HG03520 (cell line): ENCODE data around the gene MTMR6.
A peak's percentile ranks its signal among the peaks of the same experiment; 100 is the strongest.
"Not testable (repeated sequence)": the region's sequence is repeated elsewhere in the genome, so short reads cannot be mapped to it uniquely, and the experiment has no call there.

Source experiments
- ATAC-seq: cut with Tn5 transposase; IDR thresholded peaks from one replicate; pipeline ENCODE4 v1.9.1; 2021; ENCODE audit warnings: mild to moderate bottlenecking, moderate library complexity; ENCODE audit not compliant: unreplicated experiment

MTMR6 gene

DNA sequence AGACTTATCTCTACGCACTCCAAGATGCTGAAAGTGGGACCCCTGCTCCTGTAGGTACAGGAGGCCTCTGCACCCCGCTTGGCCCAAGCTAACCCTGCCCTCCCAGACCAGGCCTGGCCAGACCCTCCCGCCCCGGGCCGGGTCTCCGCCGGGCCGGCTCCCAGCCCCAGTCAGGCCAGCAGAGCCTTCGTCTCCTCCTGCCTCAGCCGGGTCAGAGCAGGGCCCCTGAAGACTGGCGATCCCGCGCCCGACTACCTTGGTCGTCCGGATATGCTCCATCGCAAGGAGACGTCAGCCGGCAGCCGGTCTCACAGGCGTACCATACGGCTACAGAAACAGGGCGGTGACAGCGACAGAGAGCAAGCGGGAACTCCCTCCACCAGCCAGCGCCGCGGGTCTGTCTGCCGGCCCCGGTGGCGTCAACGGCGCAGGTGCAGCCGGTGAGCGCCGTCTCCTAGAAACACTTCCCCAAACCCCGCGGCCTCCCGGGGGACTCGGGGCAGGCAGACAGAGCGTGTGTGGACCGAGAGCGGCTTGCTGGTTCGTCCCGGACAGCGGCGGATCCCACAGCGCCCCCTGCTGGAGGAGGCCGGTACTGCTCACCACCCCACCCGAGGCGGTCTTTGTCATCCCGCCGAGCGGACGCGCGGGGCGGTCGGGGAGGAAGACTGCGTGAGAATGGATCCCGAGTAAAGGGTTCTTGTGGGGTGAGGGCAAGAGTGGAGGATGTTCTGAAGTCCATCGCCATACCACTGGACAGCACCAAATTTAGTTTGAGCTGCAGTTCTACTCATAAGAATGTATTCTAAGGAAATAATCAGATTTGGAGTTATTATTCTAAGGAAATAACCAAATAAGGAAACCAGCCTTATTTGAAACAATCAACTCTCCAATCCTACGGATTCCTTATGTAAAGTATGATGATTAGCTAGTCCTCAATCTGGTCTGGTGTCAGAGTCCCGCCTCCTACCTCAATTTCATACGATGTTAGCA, at the start of gene MTMR6:
Gene MTMR6, minus strand, starts transcription at position 520 of the 993 bp plus-strand sequence. Its CDS starts 241 bp downstream, at position 279.
- ATAC-seq: peak; percentile 92

DNA sequence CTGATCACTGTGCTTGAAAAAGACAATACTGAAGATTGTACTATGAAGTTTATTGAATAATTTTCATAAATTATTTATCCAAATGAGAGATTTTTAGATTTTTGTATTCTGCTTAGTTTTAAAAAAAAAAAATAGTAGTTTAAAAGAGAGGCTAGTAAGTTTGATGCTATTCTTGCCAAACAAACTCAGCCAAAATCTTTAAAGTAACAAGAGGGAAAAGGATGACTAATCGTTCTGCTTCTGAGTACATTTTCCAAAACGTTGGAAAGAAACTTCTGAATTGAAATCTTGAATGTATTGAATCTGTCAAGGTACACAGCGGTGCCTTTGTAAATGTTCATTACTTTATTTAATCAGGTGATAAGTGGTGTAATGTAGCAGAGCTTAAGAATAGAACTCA, 48.6 kb upstream of the MTMR6 start:
- no peak for ATAC-seq

DNA sequence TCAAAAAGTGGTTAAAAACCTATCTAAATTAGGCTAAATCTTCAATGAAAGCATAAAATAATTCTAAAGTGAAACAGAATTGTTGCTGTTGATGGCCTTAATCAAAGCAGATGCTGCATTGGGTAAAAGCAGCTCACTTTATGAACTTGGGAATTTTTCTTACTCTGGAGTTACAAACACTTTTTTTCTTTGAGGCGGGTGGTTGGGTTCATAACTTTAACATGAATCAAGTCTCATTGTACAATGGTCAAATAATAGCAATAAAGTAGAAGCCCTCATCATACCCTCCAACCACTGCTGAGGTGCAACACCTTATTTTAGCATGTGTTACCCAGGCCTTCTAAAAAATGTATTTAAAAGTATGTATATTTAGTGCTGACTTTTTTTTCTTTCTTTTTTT, 43.3 kb upstream of the MTMR6 start:
- ATAC-seq: no peak

DNA sequence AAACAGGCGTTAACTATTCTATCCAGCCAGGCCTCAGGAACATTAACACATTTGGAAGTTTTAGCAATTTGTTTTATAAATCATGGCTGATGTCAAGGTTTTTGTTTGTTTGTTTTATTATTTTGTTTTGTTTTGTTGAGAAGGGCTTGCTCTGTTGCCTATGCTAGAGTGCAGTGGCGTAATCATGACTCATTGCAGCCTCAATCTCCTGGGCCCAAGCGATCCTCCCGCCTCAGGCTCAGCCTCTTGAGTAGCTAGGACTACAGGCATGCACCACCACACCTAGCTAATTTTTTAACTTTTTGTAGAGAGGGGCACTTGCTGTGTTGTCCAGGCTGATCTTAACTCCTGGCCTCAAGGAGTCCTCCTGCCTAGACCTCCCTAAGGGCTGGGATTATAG, 42.4 kb upstream of the MTMR6 start:
- no peak for ATAC-seq

DNA sequence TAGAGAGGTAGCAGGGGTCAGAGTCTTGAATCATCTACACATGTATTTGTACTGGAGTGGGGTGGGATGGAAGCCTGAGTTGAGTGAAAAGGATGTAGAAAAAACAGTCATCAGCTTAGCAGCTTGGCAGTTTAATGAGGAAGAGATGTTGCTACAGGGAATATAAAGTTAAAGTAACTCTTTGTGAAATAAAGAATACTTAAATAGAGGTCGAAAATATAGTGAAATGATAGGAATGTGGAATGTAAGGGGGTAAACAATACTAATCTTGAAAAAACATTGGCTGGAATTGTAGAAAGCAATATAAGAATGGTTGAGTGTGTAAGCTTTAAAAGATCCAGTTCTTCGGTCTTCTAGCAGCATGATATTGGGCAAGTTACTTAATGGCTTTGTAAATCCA, 36.8 kb upstream of the MTMR6 start:
- no peak for ATAC-seq

DNA sequence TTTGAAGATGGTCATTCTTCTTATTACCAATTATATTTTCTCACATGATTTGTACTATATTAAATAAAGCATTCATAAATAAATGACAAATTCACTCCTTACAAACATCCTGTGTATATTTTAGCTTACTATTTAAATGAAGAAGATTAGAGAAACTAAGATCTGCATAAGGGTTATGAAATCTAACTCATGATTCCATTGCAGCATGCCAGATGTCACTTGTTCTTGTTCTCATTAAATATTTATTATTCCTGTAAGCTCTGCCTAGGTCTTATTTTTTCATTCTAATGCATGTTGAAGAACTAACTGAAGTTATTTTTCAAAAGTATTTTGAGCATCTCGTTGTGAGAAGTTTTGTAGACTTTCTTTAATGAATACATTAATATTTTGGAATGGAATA, 32.5 kb upstream of the MTMR6 start:
- ATAC-seq: no peak

DNA sequence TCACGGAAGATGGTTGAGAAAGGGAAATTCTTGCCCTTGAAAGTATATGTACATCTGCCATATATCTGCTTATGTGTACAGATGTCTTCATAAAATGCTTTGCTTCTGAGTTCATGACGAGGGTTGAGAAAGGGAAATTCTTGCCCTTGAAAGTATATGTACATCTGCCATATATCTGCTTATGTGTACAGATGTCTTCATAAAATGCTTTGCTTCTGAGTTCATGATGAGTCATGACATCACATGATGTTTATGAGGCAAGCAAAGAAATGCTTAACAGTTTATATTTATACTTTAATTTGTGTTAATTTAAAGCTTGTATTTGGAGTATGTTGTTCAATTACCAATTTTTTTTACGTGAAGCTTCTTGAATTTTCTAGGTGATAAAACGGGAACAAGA, 31.7 kb upstream of the MTMR6 start:
- ATAC-seq: not testable (repeated sequence)

DNA sequence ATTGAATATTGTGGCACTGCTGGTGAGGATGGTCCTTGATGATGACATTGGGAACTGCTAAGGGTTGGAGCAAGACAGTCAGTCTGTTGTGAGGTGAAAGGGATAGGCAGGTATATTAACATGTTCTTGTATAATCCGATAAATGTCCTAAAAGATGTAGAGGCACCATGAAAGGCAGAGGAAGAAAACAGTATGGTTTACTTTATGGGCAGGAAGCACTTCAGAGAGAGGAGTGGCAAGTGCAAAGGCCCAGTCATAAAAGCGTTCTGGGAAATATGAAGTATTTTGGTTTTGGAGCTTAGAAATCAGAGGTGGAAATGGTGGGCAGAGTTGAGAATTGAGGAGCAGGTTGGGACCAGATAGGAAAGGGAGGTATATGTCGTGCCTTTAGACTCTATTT, 23.6 kb upstream of the MTMR6 start:
- no peak for ATAC-seq

DNA sequence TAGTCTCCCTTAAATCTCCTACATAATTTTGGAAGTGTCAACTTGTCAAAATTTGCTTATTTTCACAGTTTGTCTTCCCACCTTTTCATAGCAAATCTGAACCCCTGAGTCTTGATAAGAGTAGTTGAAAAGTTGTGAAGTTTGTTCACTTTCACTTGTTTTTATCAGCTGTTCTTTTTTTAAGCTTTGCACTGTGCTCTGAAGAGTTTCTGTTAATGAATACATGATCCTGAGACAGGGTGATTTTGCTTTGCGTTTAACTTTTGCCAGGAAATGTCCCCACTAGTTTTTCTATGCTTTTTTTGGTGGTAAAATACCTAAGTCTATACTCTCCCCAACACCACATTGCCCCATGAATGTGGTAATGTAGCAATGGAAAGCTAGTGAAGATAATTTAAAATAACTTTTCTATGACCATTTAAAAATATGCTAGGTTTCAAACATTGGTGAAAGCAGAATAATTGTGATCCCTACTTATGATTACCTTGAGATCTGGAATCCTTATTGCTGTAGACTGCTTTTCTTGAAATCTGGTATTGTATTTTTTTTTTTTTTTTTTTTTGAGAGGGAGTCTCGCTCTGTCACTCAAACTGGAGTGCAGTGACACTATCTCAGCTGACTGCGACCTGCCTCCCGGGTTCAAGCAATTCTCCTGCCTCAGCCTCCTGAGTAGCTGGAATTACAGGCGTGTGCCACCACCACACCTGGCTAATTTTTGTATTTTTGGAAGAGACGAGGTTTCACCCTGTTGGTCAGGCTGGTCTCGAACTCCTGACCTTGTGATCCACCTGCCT, 19.6 kb upstream of the MTMR6 start:
- ATAC-seq: no peak

DNA sequence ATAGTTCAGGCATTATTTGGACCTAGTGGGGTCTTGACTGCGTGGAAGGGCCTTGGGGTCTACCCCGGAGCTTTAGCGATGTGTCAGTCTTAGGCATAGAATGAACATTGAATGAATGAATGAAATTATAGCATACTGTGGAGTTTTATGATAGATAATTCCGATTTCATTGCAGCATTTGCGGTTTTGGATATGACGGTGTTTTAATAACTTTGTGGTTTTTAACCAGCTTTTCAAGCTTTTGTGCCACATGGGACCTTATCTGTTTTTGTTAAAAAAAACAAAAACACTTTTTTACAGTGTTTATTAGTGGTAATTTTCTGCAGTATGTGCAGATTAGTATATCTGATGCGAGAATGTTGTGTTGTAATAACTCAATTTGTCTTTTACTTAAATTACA, 14.8 kb upstream of the MTMR6 start:
- no peak for ATAC-seq

DNA sequence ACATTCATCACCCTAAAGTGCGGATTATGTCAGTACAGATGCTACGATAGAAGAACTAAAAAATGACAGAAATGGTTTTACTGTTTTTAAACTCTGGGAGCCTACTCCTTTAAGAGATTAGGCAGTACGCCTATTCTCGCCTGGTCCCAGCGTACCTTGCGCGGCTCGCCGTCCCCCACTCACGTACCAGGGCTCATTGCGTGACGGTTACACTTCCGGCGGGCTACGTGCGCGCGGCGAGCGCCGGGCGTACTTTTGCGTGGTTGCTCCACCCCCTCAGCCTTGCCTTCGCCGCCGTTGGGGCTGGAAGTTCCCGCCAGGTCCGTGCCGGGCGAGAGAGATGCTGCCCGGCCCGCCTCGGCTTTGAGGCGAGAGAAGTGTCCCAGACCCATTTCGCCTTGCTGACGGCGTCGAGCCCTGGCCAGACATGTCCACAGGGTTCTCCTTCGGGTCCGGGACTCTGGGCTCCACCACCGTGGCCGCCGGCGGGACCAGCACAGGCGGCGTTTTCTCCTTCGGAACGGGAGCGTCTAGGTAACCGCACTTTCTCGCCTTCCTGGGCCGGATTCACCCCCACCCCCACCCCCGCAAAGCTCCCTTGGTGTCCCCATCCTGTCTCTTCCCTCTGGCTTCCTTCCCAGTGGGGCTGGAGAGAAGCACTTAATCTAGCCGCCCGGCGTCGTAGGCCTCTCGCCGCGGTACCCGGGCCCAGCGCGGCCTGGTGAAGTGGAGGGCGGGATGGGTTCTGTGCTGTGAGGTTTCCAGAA, 14.2 kb upstream of the MTMR6 start, which contains the start of gene NUP58:
Gene NUP58, plus strand, starts transcription at position 279 of the 767 bp plus-strand sequence. Its CDS starts 149 bp downstream, at position 428.
- peak; percentile 99 for ATAC-seq

DNA sequence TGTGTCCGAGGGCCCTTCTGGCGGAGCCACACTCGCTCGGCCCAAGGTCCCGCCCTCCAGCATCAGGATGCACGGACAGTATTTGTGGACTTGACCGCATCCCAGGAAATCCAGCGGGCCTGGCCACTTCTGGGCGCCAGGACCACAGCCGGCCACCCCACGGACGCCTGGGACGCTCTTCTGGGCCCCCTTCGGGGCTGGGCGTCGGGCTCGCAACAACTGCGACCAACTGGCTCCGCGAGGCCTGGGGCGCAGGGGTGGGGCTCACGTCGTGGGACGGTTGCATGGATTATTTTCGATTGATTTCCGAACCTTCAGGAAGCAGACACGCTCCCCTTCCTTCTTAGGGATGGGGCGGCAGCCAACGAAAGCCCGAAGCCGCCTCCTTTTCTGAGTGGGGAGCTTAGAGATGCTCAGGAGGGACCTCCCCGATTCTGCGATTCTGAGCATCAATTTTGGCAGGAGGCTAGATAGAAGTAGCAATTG, 13.6 kb upstream of the MTMR6 start:
- ATAC-seq: no peak

DNA sequence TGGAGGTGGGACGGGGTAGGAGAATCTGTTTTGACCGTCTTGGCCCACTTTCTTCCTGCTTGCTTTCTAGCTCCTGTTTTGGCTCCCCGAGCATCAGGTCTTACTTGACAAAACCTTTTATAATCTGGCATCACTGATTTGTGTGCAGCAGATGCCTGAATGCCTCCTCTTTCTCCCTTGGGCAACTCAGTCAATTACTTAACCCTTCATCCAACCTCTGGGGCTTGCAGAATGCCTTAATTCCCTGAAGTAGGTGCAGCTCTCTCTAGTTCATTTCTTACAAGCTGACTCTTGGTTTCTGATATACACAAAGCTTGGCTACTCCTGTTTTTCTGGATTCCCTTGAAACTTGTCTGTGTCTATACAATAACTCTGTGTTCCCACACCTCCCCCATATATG, 8.4 kb upstream of the MTMR6 start:
- no peak for ATAC-seq

DNA sequence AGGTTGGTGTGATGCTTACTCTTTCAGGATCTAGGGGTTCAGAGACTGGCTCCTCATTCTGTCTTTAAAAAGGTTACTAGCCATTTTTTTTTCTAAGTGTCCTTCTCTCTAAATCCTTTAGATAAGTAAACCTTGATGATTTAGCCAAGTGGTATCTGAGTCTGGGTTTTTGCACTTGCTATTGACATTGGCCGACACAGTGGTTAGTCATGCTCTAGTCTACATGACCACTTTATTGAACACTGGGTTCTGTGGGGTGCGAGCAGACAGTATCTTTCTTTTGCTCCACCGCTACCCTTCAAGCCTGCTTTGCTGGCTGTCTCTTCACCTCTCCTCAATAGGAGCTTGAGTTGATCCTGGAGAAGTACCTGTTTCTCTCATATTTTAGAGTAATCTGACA, 7.9 kb upstream of the MTMR6 start:
- no peak for ATAC-seq

DNA sequence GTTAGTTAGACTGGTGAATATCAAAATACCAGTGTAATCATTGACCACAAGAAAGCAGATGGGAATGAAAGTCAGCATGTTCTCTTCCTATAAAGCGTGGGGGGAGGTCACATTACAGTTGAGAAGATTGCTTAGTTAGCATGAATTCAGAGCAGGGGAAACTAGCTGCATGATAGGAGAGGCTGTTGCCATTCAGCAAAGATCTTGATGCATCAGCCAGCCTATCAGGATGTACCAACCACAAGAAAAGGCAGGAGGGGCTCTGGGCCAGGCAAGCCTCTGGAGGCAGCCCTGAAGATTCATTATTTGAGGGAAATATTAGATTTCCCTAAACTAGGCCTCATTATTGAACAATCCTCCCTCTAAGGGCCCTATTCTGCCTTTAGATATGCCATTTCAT, 5.0 kb upstream of the MTMR6 start:
- ATAC-seq: no peak

DNA sequence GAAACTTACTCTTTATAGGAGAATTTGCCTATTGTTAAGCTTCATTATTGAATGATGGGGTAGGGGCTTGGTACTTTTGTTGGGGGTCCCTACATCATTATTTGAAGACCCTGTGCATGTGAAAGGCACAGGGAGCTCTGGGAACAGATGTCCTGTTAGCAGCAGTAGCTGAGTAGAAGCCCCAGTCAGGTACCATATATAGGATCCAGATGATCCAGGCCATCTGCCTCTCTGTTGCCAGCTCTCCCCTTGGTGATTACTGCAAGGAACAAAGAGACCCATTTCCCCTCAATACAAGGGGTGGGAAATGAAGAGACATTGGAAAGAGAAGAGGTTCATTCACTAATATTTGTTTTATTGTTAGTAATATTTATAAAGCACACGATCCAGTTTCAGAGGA, 4.4 kb upstream of the MTMR6 start:
- no peak for ATAC-seq

DNA sequence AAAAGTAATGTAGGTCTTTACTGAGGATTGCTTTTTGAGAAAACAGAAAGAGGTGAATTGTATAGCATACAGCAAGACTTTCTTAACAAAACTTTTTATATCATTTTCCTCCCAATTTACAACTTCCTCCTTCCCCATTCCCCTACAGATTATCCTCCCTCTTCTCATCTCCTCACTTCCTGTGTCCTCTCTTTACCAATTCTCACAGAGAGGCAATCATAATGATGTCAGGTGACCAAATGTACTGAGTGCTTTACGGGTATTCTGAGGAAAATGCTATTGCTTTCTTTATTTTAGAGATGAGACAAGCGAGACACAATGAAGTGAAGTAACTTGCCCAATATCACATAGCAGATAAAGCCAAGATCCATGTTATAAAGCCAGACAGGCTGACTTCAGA, 1.7 kb upstream of the MTMR6 start:
- no peak for ATAC-seq

DNA sequence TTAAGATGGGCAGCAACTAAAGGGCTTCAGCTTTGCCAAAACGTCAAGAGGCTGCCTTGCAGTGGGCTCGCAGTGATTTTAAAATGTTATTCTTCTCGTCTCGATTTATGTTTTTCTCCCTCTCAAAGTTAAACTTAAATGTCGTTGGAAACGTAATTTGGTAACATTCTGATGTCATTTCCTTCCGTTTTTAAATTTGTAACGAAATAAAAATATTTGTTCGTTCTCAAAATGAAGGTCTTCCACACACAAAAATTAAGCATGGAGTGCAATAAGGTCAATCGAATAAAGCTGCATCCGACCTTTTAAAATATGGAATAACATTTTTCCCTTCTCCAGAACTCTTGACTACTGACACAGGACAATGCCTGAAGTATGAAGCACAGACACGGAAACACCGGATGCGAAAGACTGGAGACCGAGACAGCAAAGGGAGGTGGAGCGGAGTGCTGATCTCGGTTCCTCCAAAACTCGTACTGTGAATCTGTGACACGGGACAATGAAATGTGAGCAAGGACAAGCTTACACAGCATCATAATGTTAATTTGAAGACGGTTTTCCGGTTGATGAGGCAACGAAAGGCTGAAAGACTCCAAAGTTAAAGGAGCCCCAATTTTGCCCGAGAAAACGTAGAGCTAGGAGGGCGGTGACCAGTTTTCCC, 850 bp downstream of the MTMR6 start:
- peak; percentile 30 for ATAC-seq

DNA sequence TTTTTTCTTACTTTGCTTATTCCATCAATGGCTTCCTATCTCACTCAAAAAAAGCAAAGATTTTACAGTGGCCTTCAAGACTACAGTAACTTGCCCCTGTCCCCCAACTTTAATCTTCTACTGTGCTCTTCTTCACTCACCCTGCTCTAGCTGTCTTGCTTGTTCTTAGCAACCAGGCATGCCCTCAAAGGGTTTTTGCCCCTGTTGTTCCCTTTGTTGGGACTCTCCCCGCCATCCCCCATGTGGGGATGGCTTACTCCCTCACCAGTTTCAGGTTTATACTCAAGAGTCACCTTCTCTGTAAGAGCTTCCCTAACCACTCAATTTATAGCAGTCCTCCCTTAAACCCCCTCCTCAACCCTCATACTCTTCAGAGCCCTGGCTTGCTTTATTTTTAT, 5.4 kb downstream of the MTMR6 start:
- no peak for ATAC-seq

DNA sequence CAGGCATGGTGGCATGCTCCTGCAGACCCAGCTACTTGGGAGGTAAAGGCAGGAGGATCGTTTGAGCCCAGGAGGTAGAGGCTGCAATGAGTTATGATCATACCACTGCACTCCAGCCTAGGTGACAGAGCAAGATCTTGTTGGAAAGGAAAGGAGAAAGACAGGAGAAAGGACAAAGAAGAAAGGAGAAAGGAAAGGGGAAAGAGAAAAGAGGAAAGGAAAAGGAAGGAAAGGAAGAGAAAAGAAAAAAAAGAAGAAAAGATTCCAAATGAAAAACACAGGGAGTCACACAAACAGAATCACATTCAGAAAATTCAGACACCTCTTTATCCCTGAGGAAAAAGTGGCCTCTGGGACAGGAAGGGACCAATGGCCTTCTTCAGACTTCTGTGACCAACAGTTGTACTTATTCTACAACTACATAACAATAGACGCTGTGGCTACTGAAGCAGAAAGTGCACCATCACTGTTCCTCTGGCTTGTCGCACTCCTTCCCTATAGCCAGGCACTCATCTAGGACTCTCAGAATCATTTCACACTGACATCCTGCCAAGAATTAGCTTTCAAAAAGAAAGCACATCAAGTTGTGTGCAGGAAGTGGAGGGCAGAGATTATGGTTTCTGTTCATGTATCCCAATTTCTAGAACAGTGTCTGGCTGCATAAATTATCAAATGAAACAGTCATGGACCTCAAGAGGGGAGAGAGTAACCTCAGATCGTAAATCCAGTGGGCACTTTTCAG, 5.9 kb downstream of the MTMR6 start:
- no peak for ATAC-seq
